CD4-positive, alpha-beta T cell treated with Interleukin-10 for 1 hour (primary cell): ENCODE measurements around the gene REXO4.
"Not testable (repeated sequence)": the region's sequence is repeated elsewhere in the genome, so short reads cannot be mapped to it uniquely, and the experiment has no call there.

Experiments
- DNase-seq: peaks from one replicate; pipeline ENCODE4 v3.0.0-alpha.2; 2020

The REXO4 gene

GRCh38 chr9:133419005-133419404, 1.2 kb upstream of the REXO4 start:
- no peak for DNase-seq

GRCh38 chr9:133415170-133415569, 2.6 kb downstream of the REXO4 start:
- no peak for DNase-seq

GRCh38 chr9:133408042-133408441, 9.8 kb downstream of the REXO4 start:
- no peak for DNase-seq

GRCh38 chr9:133406480-133407307, 11.1 kb downstream of the REXO4 start:
- peak; percentile 84 for DNase-seq

- no peak for DNase-seq
Observed at GRCh38 chr9:133405508-133406438, 12.0 kb downstream of the REXO4 start.

GRCh38 chr9:133404454-133405002, 13.3 kb downstream of the REXO4 start:
- DNase-seq = no peak

- peak; percentile 70 for DNase-seq
Observed at GRCh38 chr9:133403766-133404453, 13.9 kb downstream of the REXO4 start.

- no peak for DNase-seq
Observed at GRCh38 chr9:133402689-133403088, 15.1 kb downstream of the REXO4 start.

GRCh38 chr9:133401588-133401987, 16.2 kb downstream of the REXO4 start:
- no peak for DNase-seq

GRCh38 chr9:133400292-133400691, 17.5 kb downstream of the REXO4 start:
- no peak for DNase-seq

GRCh38 chr9:133397895-133398294, 19.9 kb downstream of the REXO4 start:
- no peak for DNase-seq

- DNase-seq = no peak
Observed at GRCh38 chr9:133397370-133397769, 20.4 kb downstream of the REXO4 start.

GRCh38 chr9:133396952-133397351, 20.9 kb downstream of the REXO4 start:
- DNase-seq = no peak

- no peak for DNase-seq
Observed at GRCh38 chr9:133394687-133395271, 23.0 kb downstream of the REXO4 start.

- no peak for DNase-seq
Observed at GRCh38 chr9:133393399-133393798, 24.4 kb downstream of the REXO4 start.

- DNase-seq = not testable (repeated sequence)
Observed at GRCh38 chr9:133392308-133392707, 25.5 kb downstream of the REXO4 start.

GRCh38 chr9:133391449-133391848, 26.4 kb downstream of the REXO4 start:
- DNase-seq = not testable (repeated sequence)

GRCh38 chr9:133390713-133391112, 27.1 kb downstream of the REXO4 start:
- DNase-seq = no peak

GRCh38 chr9:133389562-133389961, 28.2 kb downstream of the REXO4 start:
- DNase-seq = no peak

- DNase-seq = no peak
Observed at GRCh38 chr9:133389025-133389557, 28.7 kb downstream of the REXO4 start.

GRCh38 chr9:133387680-133388079, 30.1 kb downstream of the REXO4 start:
- DNase-seq = no peak

GRCh38 chr9:133386338-133386737, 31.5 kb downstream of the REXO4 start:
- no peak for DNase-seq
